ENCODE data around the gene GFM1. TPM values are rescaled to one million over a fixed set of nuclear protein-coding genes. Genes with fewer than 3 reads are reported as not detected.

Gene GFM1
- total RNA-seq, 1 experiment from 2014 or later: 44.5 TPM

DNA sequence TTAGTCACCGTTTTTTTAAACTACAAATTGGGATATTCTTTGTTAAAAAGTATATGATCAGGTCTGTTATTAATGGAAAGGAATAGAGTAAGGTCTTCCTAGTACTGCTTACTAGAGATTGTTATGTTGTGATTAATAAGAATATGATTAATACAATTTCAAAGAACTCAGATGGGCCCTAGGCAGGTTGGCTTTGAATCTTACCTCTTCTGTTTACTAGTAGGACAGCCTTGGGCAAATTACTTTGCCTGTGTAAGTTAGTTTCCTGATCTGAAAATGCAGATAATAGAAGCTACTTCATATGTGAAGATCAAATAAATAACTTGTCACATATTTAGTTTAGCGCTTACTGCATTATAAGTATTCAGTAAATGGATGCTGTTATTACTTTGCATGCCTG is 6.9 kb downstream of the GFM1 start (continued):
- TF ChIP-seq CBFB (CRISPR knock-in tag; IDR thresholded peaks at IDR 0.05; ENCODE audit: low read depth): no peak
- TF ChIP-seq PRRX2 (CRISPR knock-in tag; IDR thresholded peaks at IDR 0.05): no peak
- no peak for TF ChIP-seq CTCF (IDR thresholded peaks at IDR 0.05)
- no peak for TF ChIP-seq JUN (CRISPR knock-in tag; IDR thresholded peaks at IDR 0.05)
- TF ChIP-seq, protein P1, sequence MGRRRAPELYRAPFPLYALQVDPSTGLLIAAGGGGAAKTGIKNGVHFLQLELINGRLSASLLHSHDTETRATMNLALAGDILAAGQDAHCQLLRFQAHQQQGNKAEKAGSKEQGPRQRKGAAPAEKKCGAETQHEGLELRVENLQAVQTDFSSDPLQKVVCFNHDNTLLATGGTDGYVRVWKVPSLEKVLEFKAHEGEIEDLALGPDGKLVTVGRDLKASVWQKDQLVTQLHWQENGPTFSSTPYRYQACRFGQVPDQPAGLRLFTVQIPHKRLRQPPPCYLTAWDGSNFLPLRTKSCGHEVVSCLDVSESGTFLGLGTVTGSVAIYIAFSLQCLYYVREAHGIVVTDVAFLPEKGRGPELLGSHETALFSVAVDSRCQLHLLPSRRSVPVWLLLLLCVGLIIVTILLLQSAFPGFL (CRISPR knock-in tag; IDR thresholded peaks at IDR 0.05; ENCODE audit: borderline replicate concordance): no peak
- TF ChIP-seq, protein P2, sequence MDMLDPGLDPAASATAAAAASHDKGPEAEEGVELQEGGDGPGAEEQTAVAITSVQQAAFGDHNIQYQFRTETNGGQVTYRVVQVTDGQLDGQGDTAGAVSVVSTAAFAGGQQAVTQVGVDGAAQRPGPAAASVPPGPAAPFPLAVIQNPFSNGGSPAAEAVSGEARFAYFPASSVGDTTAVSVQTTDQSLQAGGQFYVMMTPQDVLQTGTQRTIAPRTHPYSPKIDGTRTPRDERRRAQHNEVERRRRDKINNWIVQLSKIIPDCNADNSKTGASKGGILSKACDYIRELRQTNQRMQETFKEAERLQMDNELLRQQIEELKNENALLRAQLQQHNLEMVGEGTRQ (CRISPR knock-in tag; IDR thresholded peaks at IDR 0.05): no peak
- no peak for TF ChIP-seq ZNF396 (CRISPR knock-in tag; IDR thresholded peaks at IDR 0.05; ENCODE audit: borderline replicate concordance)
- TF ChIP-seq EMX1 (CRISPR knock-in tag; IDR thresholded peaks at IDR 0.05): no peak
- TF ChIP-seq ZBTB21 (CRISPR knock-in tag; IDR thresholded peaks at IDR 0.05; ENCODE audit: borderline replicate concordance): no peak
- TF ChIP-seq ZNF121 (CRISPR knock-in tag; IDR thresholded peaks at IDR 0.05): no peak
- no peak for TF ChIP-seq AFF4 (CRISPR knock-in tag; IDR thresholded peaks at IDR 0.05; ENCODE audit: borderline replicate concordance)

- Mint-ChIP-seq H3K27me3 (ENCODE audit: low read depth) (no peaks in the 10 kb centered on the region), H3K4me1 (no peaks in the 10 kb centered on the region), H3K4me3 (no peak overlapping the region), H3K36me3 (peaks cover 46% of the 10 kb centered on the region), H3K9me3 (no peaks in the 10 kb centered on the region), H3K27ac (no peak overlapping the region)
- ATAC-seq: no peak
- ChIA-PET CTCF (interaction anchor here (1.3 kb wide), 1 partner anchor 20 kb away, joined by 3 read pairs; the partner anchor contains the start of gene LXN), POLR2A (no interaction called here)
- DNase-seq (ENCODE audit: low spot score): no peak
- TF ChIP-seq CREM (CRISPR knock-in tag; IDR thresholded peaks at IDR 0.05) (no peak), PRRX2 (CRISPR knock-in tag; IDR thresholded peaks at IDR 0.05) (no peak), FOXP1 (CRISPR knock-in tag; IDR thresholded peaks at IDR 0.05; ENCODE audit: borderline replicate concordance) (no peak), ZNF263 (CRISPR knock-in tag; IDR thresholded peaks at IDR 0.05; ENCODE audit: low read depth) (no peak), MAX (CRISPR knock-in tag; IDR thresholded peaks at IDR 0.05) (no peak)
- TF ChIP-seq, protein P1 (CRISPR knock-in tag; IDR thresholded peaks at IDR 0.05; ENCODE audit: borderline replicate concordance): no peak
Observed at GRCh38 chr3:158652463-158652862, 8.1 kb downstream of the GFM1 start.
